ENCODE measurements around the gene KCNG1.

KCNG1 gene

GRCh38 chr20:51034988-51035656 is 12.2 kb upstream of the KCNG1 start:
- no peak for DNase-seq

- DNase-seq: no peak
These were observed 11.6 kb upstream of the KCNG1 start for GRCh38 chr20:51034476-51034875.

- DNase-seq: no peak
These were observed 7.3 kb upstream of the KCNG1 start for GRCh38 chr20:51029963-51030920.

GRCh38 chr20:51029556-51029955 is 6.6 kb upstream of the KCNG1 start:
- no peak for DNase-seq

GRCh38 chr20:51028616-51029212 is 5.8 kb upstream of the KCNG1 start:
- no peak for DNase-seq

GRCh38 chr20:51027035-51027795 is 4.3 kb upstream of the KCNG1 start:
- DNase-seq: no peak

GRCh38 chr20:51026269-51026668 is 3.4 kb upstream of the KCNG1 start:
- no peak for DNase-seq

GRCh38 chr20:51024761-51025160 is 1.9 kb upstream of the KCNG1 start:
- DNase-seq: no peak

GRCh38 chr20:51023617-51024155 is 779 bp upstream of the KCNG1 start:
- DNase-seq: no peak

- no peak for DNase-seq
These were observed 592 bp downstream of the KCNG1 start for GRCh38 chr20:51022227-51022802.

- no peak for DNase-seq
These were observed 1.6 kb downstream of the KCNG1 start for GRCh38 chr20:51021067-51022025.

GRCh38 chr20:51020657-51021056 is 2.2 kb downstream of the KCNG1 start:
- DNase-seq: no peak

GRCh38 chr20:51019656-51020592 is 3.0 kb downstream of the KCNG1 start:
- no peak for DNase-seq

- no peak for DNase-seq
These were observed 5.7 kb downstream of the KCNG1 start for GRCh38 chr20:51017251-51017650.

- DNase-seq: no peak
These were observed 6.4 kb downstream of the KCNG1 start for GRCh38 chr20:51016521-51016920.

GRCh38 chr20:51014797-51015722 is 7.8 kb downstream of the KCNG1 start:
- DNase-seq: no peak

- DNase-seq: no peak
These were observed 9.2 kb downstream of the KCNG1 start for GRCh38 chr20:51013577-51014330.

- no peak for DNase-seq
These were observed 10.6 kb downstream of the KCNG1 start for GRCh38 chr20:51012357-51012756.

All from cortex of kidney (tissue), 1 donor.